ENCODE data around the gene ASPHD1. TPM values are rescaled to one million over a fixed set of nuclear protein-coding genes. Genes with fewer than 3 reads are reported as not detected.

The ASPHD1 gene
- 3.1 and 4.8 TPM in 2 replicates for total RNA-seq

GRCh38 chr16:29900102-29900887 lies at the start of gene ASPHD1:
TSS of gene ASPHD1 (plus strand) at chr16:29900488. CDS start at chr16:29900972, 484 bp downstream.

GRCh38 chr16:29862884-29863668 lies 37.2 kb upstream of the ASPHD1 start, which contains the start of gene CDIPT:
TSS of gene CDIPT (minus strand) at chr16:29863226. CDS start at chr16:29862857, 369 bp downstream.

GRCh38 chr16:29899516-29900101 lies 679 bp upstream of the ASPHD1 start, which contains the start of gene SEZ6L2:
TSS of gene SEZ6L2 (minus strand) at chr16:29899550. CDS start at chr16:29899019, 531 bp downstream.

GRCh38 chr16:29925781-29926710 lies 25.8 kb downstream of the ASPHD1 start, which contains the start of gene KCTD13:
TSS of gene KCTD13 (minus strand) at chr16:29926226. CDS start at chr16:29926033, 193 bp downstream.

Other genes with a start within 250 kb of the ASPHD1 start
- gene SPN, start 237.2 kb upstream of the ASPHD1 start, total RNA-seq, result not detected in 2 replicates
- gene QPRT, start 221.3 kb upstream of the ASPHD1 start, total RNA-seq, result 0.52 and 1.6 TPM in 2 replicates
- not detected in 2 replicates for gene C16orf54, start 154.5 kb upstream of the ASPHD1 start, total RNA-seq
- not detected in 2 replicates for gene ZG16, start 122.2 kb upstream of the ASPHD1 start, total RNA-seq
- gene KIF22, start 109.7 kb upstream of the ASPHD1 start, total RNA-seq, result 14.9 and 21.0 TPM in 2 replicates
- gene MAZ, start 94.0 kb upstream of the ASPHD1 start, total RNA-seq, result 139 and 158 TPM in 2 replicates
- gene PRRT2, start 88.3 kb upstream of the ASPHD1 start, total RNA-seq, result 2.4 and 3.5 TPM in 2 replicates
- 13.7 and 18.3 TPM in 2 replicates for gene PAGR1, start 84.3 kb upstream of the ASPHD1 start, total RNA-seq
- 249 and 324 TPM in 2 replicates for gene MVP, start 80.0 kb upstream of the ASPHD1 start, total RNA-seq
- 81.8 and 83.9 TPM in 2 replicates for gene CDIPT, start 37.3 kb upstream of the ASPHD1 start, total RNA-seq
- 1.8 and 2.6 TPM in 2 replicates for gene SEZ6L2, start 938 bp upstream of the ASPHD1 start, total RNA-seq
- gene KCTD13, start 25.7 kb downstream of the ASPHD1 start, total RNA-seq, result 11.3 and 12.0 TPM in 2 replicates
- gene TMEM219, start 61.6 kb downstream of the ASPHD1 start, total RNA-seq, result 74.1 and 77.0 TPM in 2 replicates
- 32.4 and 35.7 TPM in 2 replicates for gene TAOK2, start 73.4 kb downstream of the ASPHD1 start, total RNA-seq
- 4.1 and 5.4 TPM in 2 replicates for gene HIRIP3, start 95.1 kb downstream of the ASPHD1 start, total RNA-seq
- 26.7 and 26.9 TPM in 2 replicates for gene INO80E, start 95.8 kb downstream of the ASPHD1 start, total RNA-seq
- under 0.01 and 0.13 TPM in 2 replicates for gene DOC2A, start 110.5 kb downstream of the ASPHD1 start, total RNA-seq
- gene C16orf92, start 122.7 kb downstream of the ASPHD1 start, total RNA-seq, result not detected in 2 replicates
- 0.11 and 0.26 TPM in 2 replicates for gene TLCD3B, start 130.8 kb downstream of the ASPHD1 start, total RNA-seq
- gene ALDOA, start 165.3 kb downstream of the ASPHD1 start, total RNA-seq, result 828 and 846 TPM in 2 replicates
- 144 and 150 TPM in 2 replicates for gene PPP4C, start 175.5 kb downstream of the ASPHD1 start, total RNA-seq
- gene TBX6, start 191.4 kb downstream of the ASPHD1 start, total RNA-seq, result 0.11 and 0.39 TPM in 2 replicates
- 18.7 and 24.6 TPM in 2 replicates for gene YPEL3, start 195.7 kb downstream of the ASPHD1 start, total RNA-seq
- 0.54 and 1.4 TPM in 2 replicates for gene GDPD3, start 213.0 kb downstream of the ASPHD1 start, total RNA-seq
- 63.0 and 74.6 TPM in 2 replicates for gene MAPK3, start 222.7 kb downstream of the ASPHD1 start, total RNA-seq